Activated CD8-positive, alpha-beta T cell treated with anti-CD3 and anti-CD28 coated beads, Interleukin-2, amount 10 ng/mL, durations not matched to agents 7 days and 5 days (primary cell): Measurements from ENCODE around the gene LMO1. TPM values are rescaled to one million over a fixed set of nuclear protein-coding genes. Genes with fewer than 3 reads are reported as not detected.

Source experiments
- ATAC-seq: fragments of 150-1000 bp; cut with Tn5 transposase; one replicate; pipeline ENCODE4 v1.10.0; 2021; ENCODE audit warnings: moderate library complexity
- CTCF ChIA-PET: fragments of 350-600 bp; sonication (Branson Sonifier 250); formaldehyde crosslinking; loops from one replicate; lab custom pipeline; 2021; ENCODE audit warnings: antibody characterized with exemption; lab: Charles Lee
- POLR2A ChIA-PET: fragments of 350-600 bp; sonication (Branson Sonifier 250); formaldehyde crosslinking; loops from one replicate; lab custom pipeline; 2021; ENCODE audit warnings: antibody characterized with exemption; lab: Charles Lee
- DNase-seq: peaks from one replicate; pipeline ENCODE4 v3.0.0-alpha.2; 2020
- H3K27ac Mint-ChIP-seq: one replicate; pipeline ENCODE4 v1.8.0; 2021; ENCODE audit warnings: mild to moderate bottlenecking, mixed read lengths
- H3K27me3 Mint-ChIP-seq: one replicate; pipeline ENCODE4 v1.8.0; 2021; ENCODE audit warnings: low read depth, mixed read lengths
- H3K36me3 Mint-ChIP-seq: one replicate; pipeline ENCODE4 v1.8.0; 2021; ENCODE audit warnings: low read depth, mixed read lengths
- H3K4me1 Mint-ChIP-seq: one replicate; pipeline ENCODE4 v1.8.0; 2021; ENCODE audit warnings: low read depth, mixed read lengths
- H3K4me3 Mint-ChIP-seq: one replicate; pipeline ENCODE4 v1.8.0; 2021; ENCODE audit warnings: mild to moderate bottlenecking, mixed read lengths
- H3K9me3 Mint-ChIP-seq: one replicate; pipeline ENCODE4 v1.8.0; 2022; ENCODE audit warnings: mixed read lengths; ENCODE audit not compliant: insufficient read depth
- total RNA-seq, 2 experiments: library from RNA; stranded (reverse); gene quantifications; one replicate each; pipeline ENCODE4 v1.2.3, GENCODE V29; 2021

The LMO1 gene
- total RNA-seq, 2 experiments from 2014 or later = not detected

- Mint-ChIP-seq H3K36me3 (no peaks in the 10 kb centered on the region), H3K4me3 (no peak overlapping the region), H3K4me1 (peaks cover 6% of the 10 kb centered on the region), H3K27ac (no peak overlapping the region), H3K27me3 (peaks cover 13% of the 10 kb centered on the region), H3K9me3 (no peaks in the 10 kb centered on the region)
- ATAC-seq (no peak), DNase-seq (no peak)
- ChIA-PET POLR2A (no interaction called here), CTCF (no interaction called here)
These were observed 44.8 kb downstream of the LMO1 start for GRCh38 chr11:8218840-8219239.

GRCh38 chr11:8218409-8218808 lies 45.3 kb downstream of the LMO1 start:
- Mint-ChIP-seq H3K9me3 (no peaks in the 10 kb centered on the region), H3K4me1 (peaks cover 6% of the 10 kb centered on the region), H3K36me3 (no peaks in the 10 kb centered on the region), H3K27ac (no peak overlapping the region), H3K27me3 (peaks cover 10% of the 10 kb centered on the region), H3K4me3 (no peak overlapping the region)
- ChIA-PET POLR2A (no interaction called here), CTCF (no interaction called here)
- ATAC-seq = no peak
- no peak for DNase-seq

- Mint-ChIP-seq H3K27ac (no peak overlapping the region), H3K36me3 (no peaks in the 10 kb centered on the region), H3K9me3 (no peaks in the 10 kb centered on the region), H3K4me3 (no peak overlapping the region), H3K4me1 (peaks cover 5% of the 10 kb centered on the region), H3K27me3 (peaks cover 8% of the 10 kb centered on the region)
- ATAC-seq (no peak), DNase-seq (no peak)
- POLR2A ChIA-PET = no interaction called here
- CTCF ChIA-PET = no interaction called here
These were observed 45.8 kb downstream of the LMO1 start for GRCh38 chr11:8217926-8218325.

GRCh38 chr11:8217136-8217535 lies 46.5 kb downstream of the LMO1 start:
- no peak for ATAC-seq

GRCh38 chr11:8213376-8213775 lies 50.3 kb downstream of the LMO1 start:
- Mint-ChIP-seq H3K36me3 (no peaks in the 10 kb centered on the region), H3K4me3 (no peak overlapping the region), H3K27ac (no peak overlapping the region), H3K4me1 (no peaks in the 10 kb centered on the region), H3K27me3 (peaks cover 9% of the 10 kb centered on the region), H3K9me3 (no peaks in the 10 kb centered on the region)
- DNase-seq = no peak
- POLR2A ChIA-PET = no interaction called here
- ATAC-seq = no peak
- CTCF ChIA-PET = no interaction called here

More at GRCh38 chr11:8217136-8217535, 46.5 kb downstream of the LMO1 start:
- peaks cover 6% of the 10 kb centered on the region for H3K27me3 Mint-ChIP-seq
- no peak for DNase-seq
- H3K4me3 Mint-ChIP-seq = no peak overlapping the region
- CTCF ChIA-PET = interaction anchor here (1.2 kb wide), 1 partner anchor 46 kb away, joined by 3 read pairs; the partner anchor contains the start of gene LMO1
- no peaks in the 10 kb centered on the region for H3K9me3 Mint-ChIP-seq
- no peak overlapping the region for H3K27ac Mint-ChIP-seq
- H3K36me3 Mint-ChIP-seq = no peaks in the 10 kb centered on the region
- H3K4me1 Mint-ChIP-seq = no peaks in the 10 kb centered on the region
- POLR2A ChIA-PET = no interaction called here

- Mint-ChIP-seq H3K4me1 (no peaks in the 10 kb centered on the region), H3K4me3 (no peak overlapping the region), H3K9me3 (no peaks in the 10 kb centered on the region), H3K27ac (no peak overlapping the region), H3K27me3 (peaks cover 19% of the 10 kb centered on the region), H3K36me3 (no peaks in the 10 kb centered on the region)
- CTCF ChIA-PET = no interaction called here
- DNase-seq (peak; percentile 26), ATAC-seq (no peak)
- POLR2A ChIA-PET = no interaction called here
These were observed 54.4 kb downstream of the LMO1 start for GRCh38 chr11:8209208-8209807.

- ChIA-PET POLR2A (no interaction called here), CTCF (interaction anchor here (1.0 kb wide), 1 partner anchor 14 kb away, joined by 3 read pairs; no protein-coding TSS in a partner anchor)
- DNase-seq (no peak), ATAC-seq (no peak)
- Mint-ChIP-seq H3K4me1 (no peaks in the 10 kb centered on the region), H3K27me3 (peaks cover 20% of the 10 kb centered on the region), H3K27ac (no peak overlapping the region), H3K9me3 (no peaks in the 10 kb centered on the region), H3K4me3 (no peak overlapping the region), H3K36me3 (no peaks in the 10 kb centered on the region)
These were observed 56.3 kb downstream of the LMO1 start for GRCh38 chr11:8207080-8208000.

- DNase-seq (no peak), ATAC-seq (no peak)
- POLR2A ChIA-PET = no interaction called here
- H3K4me3 Mint-ChIP-seq = no peak overlapping the region
- no peaks in the 10 kb centered on the region for H3K9me3 Mint-ChIP-seq
- peaks cover 21% of the 10 kb centered on the region for H3K27me3 Mint-ChIP-seq
- H3K4me1 Mint-ChIP-seq = no peaks in the 10 kb centered on the region
- H3K36me3 Mint-ChIP-seq = no peaks in the 10 kb centered on the region
- H3K27ac Mint-ChIP-seq = no peak overlapping the region
- CTCF ChIA-PET = interaction anchor here (1.0 kb wide), 1 partner anchor 13 kb away, joined by 3 read pairs; no protein-coding TSS in a partner anchor
These were observed 57.2 kb downstream of the LMO1 start for GRCh38 chr11:8206251-8207079.

GRCh38 chr11:8205566-8205965 lies 58.1 kb downstream of the LMO1 start:
- H3K9me3 Mint-ChIP-seq = no peaks in the 10 kb centered on the region
- H3K27ac Mint-ChIP-seq = no peak overlapping the region
- H3K4me1 Mint-ChIP-seq = no peaks in the 10 kb centered on the region
- H3K4me3 Mint-ChIP-seq = no peak overlapping the region
- DNase-seq = no peak
- no peak for ATAC-seq
- ChIA-PET CTCF (no interaction called here), POLR2A (no interaction called here)
- H3K36me3 Mint-ChIP-seq = no peaks in the 10 kb centered on the region
- peaks cover 19% of the 10 kb centered on the region for H3K27me3 Mint-ChIP-seq

- no peaks in the 10 kb centered on the region for H3K36me3 Mint-ChIP-seq
- H3K4me3 Mint-ChIP-seq = no peak overlapping the region
- DNase-seq = no peak
- H3K9me3 Mint-ChIP-seq = no peaks in the 10 kb centered on the region
- H3K27me3 Mint-ChIP-seq = peaks cover 19% of the 10 kb centered on the region
- ChIA-PET POLR2A (no interaction called here), CTCF (interaction anchor here (2.0 kb wide), 1 partner anchor 59 kb away, joined by 6 read pairs; the partner anchor contains the start of gene LMO1)
- H3K4me1 Mint-ChIP-seq = no peaks in the 10 kb centered on the region
- no peak for ATAC-seq
- H3K27ac Mint-ChIP-seq = no peak overlapping the region
These were observed 59.1 kb downstream of the LMO1 start for GRCh38 chr11:8204596-8204995.

GRCh38 chr11:8204025-8204424 lies 59.7 kb downstream of the LMO1 start:
- DNase-seq (no peak), ATAC-seq (no peak)
- no peaks in the 10 kb centered on the region for H3K36me3 Mint-ChIP-seq
- ChIA-PET POLR2A (no interaction called here), CTCF (interaction anchor here (2.0 kb wide), 1 partner anchor 59 kb away, joined by 6 read pairs; the partner anchor contains the start of gene LMO1)
- H3K27ac Mint-ChIP-seq = no peak overlapping the region
- H3K27me3 Mint-ChIP-seq = peaks cover 19% of the 10 kb centered on the region
- no peak overlapping the region for H3K4me3 Mint-ChIP-seq
- H3K4me1 Mint-ChIP-seq = no peaks in the 10 kb centered on the region
- no peaks in the 10 kb centered on the region for H3K9me3 Mint-ChIP-seq
